NCI-H82 (cell line): ENCODE measurements around the gene DCLK1.
A peak's percentile ranks its signal among the peaks of the same experiment; 100 is the strongest.

Source experiments
- DNase-seq: peaks from one replicate; lab custom pipeline; 2025; lab: John Stamatoyannopoulos, UW

The DCLK1 gene

GRCh38 chr13:36131222-36131930 lies at the start of gene DCLK1:
TSS of gene DCLK1 (minus strand) at chr13:36131382.
- peak; percentile 43 for DNase-seq

DNA sequence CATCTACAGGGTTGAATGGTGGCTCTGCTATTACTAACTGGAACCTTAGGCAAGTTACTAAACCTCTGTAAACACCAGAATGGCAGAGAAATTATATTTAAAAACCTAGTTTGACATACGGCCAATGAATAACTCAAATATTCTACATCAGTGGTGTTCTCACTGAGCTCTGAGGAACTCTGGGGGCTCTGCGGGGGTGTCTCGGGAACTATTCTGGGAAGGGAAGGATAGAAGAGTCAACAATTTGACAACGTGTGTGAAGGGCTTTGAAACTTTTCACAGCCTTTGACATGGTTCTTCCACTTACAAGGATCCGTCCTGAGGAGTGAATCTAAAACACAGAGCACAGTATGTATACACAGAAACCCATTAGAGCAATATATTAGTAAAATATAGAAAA lies 44.4 kb upstream of the DCLK1 start:
- DNase-seq, result no peak

DNA sequence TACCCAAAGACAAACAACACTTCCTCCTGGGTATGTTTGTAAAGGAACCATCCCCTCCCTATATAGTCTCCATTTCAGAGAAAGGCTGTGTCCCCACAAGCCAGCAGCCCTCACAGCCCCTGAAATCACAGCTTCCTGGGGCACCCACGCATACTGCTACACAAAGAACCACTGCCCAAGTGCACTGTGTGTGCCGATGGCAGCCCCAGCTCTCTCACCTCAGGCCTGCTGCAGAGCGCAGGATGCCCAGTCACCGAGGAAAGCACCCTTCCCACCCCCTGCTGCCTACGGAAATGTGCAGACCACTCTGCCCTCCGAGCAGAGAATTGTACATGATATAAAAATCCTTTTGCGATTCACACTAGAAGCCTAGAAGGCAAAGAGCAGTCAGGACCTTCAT lies 43.7 kb upstream of the DCLK1 start:
- DNase-seq, result no peak

GRCh38 chr13:36173571-36174322 lies 42.6 kb upstream of the DCLK1 start:
- no peak for DNase-seq

DNA sequence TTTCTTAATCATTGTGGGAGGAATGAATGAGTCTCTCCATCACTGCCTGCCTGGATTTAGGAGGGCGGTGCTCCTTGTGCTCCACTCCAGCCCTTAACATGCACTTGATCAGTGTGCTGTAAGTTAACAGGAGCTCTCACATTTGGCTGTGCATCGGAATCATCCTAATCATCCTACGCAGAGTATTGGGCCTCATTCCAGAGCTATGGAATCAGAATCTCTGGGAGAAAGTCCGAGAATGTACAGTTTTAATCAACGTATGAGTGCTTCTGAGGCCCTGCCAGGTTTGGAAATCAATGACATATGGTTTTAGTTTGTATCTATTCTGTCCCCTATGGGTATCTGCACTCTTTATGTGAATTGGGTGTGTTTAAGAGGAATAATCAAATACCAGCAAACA lies 34.9 kb upstream of the DCLK1 start:
- no peak for DNase-seq

DNA sequence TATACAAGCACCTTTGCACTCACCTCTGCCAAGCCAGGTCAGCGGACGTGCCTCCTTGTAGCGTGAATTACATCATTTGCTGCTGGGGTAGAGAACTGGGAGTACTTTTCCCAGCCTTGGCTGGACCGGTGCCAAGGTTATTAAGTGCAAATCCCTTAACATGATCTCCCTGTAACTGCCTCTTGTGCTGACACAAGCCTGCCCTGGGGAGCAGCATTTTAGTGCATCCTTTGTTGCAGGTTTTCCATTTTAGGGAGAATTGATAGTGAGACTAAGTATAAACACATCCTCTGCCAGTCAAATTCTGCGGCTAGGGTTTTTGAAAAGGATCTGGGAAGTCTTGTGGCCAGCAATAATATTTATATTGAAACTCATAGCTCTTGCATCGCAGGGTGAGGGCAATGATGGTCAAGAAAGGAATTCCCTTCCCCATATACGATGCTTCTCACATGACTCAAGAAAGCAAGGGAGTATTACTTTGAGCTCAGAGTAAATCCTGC lies 32.7 kb upstream of the DCLK1 start:
- peak; percentile 94 for DNase-seq

- DNase-seq, result no peak
Observed at GRCh38 chr13:36163286-36163685, 32.1 kb upstream of the DCLK1 start.

DNA sequence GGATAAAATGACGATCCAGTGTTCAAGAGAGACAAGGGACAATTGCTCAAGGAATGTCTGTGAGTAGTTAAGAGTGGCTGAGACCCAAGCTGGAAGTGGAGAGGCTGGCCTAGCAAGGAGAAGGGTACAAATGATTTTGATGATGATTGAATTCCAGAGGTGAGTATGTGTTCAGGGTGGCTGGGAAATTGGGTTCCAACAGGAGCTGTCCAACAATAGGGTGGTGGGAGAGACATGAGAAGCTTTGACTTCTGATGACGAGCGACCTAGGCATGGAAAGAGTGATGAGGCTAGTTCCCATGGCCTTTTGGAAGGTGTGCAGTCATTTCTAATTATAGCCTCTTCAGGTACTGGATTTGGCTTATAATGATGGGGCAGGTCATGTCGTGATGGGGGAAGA lies 29.1 kb upstream of the DCLK1 start:
- no peak for DNase-seq

GRCh38 chr13:36158611-36159010 lies 27.4 kb upstream of the DCLK1 start:
- no peak for DNase-seq

- DNase-seq, result no peak
Observed at GRCh38 chr13:36157480-36157879, 26.3 kb upstream of the DCLK1 start.

GRCh38 chr13:36154567-36155291 lies 23.5 kb upstream of the DCLK1 start:
- DNase-seq, result no peak

DNA sequence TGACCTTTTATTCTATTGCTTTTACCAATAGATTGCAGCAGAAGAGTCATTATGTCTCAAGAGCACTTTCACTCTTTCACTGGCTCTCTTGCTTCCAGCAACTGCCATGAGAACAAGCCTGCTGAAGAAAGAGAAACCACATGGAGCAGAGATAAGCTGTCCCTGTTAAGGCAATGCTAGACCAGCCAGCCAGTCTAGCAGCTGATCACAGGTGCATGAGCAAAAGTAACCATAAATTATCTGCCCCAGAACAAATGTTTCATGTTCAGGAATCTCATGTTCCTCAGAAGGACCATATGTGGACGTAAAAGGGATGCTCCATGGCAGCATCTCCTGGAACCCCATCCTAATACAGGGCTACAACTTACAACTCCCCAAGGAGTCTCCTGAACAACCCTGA lies 20.4 kb upstream of the DCLK1 start:
- DNase-seq, result no peak

GRCh38 chr13:36148446-36148845 lies 17.3 kb upstream of the DCLK1 start:
- no peak for DNase-seq

- DNase-seq, result no peak
Observed at GRCh38 chr13:36147330-36147729, 16.1 kb upstream of the DCLK1 start.

GRCh38 chr13:36146511-36147269 lies 15.5 kb upstream of the DCLK1 start:
- DNase-seq, result no peak

GRCh38 chr13:36143738-36144137 lies 12.6 kb upstream of the DCLK1 start:
- no peak for DNase-seq

- DNase-seq, result no peak
Observed at GRCh38 chr13:36142735-36143134, 11.6 kb upstream of the DCLK1 start.

GRCh38 chr13:36135876-36136275 lies 4.7 kb upstream of the DCLK1 start:
- no peak for DNase-seq

DNA sequence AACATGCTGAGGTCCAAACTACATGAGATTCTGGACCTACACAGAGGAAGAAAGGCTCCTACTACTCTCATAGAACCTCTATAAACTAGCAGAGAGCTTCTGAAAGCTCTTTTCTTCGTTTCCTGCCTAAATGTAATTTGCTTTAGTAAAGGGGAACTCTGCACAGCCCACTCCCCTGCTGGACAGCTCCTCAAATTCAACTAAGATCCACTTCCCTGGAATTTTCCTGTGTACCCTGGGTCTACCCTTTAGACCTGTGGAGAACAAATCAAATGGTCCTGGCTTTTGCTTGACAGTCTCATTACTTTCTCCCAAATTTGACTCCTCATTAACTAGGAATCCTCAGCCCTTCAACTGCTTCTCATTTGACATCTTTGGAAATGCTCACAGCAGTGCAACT lies 3.5 kb upstream of the DCLK1 start:
- no peak for DNase-seq

- DNase-seq, result no peak
Observed at GRCh38 chr13:36133950-36134626, 2.9 kb upstream of the DCLK1 start.

- no peak for DNase-seq
Observed at GRCh38 chr13:36132376-36132775, 1.2 kb upstream of the DCLK1 start.

DNA sequence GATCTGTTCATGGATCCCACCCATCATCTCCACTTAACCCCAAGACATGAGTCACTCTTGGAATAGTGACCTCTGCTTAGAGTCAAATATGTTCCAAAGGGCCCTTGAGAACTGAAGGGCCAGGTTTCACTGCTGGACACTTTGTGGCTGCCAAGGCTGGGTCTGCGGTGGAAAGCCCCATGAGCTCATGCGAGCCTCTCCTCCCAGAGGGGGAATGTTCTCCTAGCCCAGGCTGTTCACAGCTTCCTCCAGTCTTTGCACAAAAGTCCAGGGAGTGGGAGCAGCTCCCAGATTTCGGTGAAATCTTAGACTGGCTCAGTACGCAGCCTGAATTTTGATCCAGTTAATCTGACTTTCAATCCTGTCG lies 732 bp upstream of the DCLK1 start:
- no peak for DNase-seq
